Measurements from ENCODE around the gene RHNO1.

- TF ChIP-seq CTCF (IDR thresholded peaks at IDR 0.05; ENCODE audit: poor library complexity, severe bottlenecking), result no peak
- no peak for TF ChIP-seq EZH2 (IDR thresholded peaks at IDR 0.05; ENCODE audit: borderline replicate concordance, insufficient read depth, low read length, poor library complexity, severe bottlenecking)
- no peak for TF ChIP-seq POLR2AphosphoS5 (IDR thresholded peaks at IDR 0.05)
- TF ChIP-seq EP300 (conservative IDR thresholded peaks at IDR 0.05; ENCODE audit: poor library complexity, severe bottlenecking), result no peak
- TF ChIP-seq, protein P1, sequence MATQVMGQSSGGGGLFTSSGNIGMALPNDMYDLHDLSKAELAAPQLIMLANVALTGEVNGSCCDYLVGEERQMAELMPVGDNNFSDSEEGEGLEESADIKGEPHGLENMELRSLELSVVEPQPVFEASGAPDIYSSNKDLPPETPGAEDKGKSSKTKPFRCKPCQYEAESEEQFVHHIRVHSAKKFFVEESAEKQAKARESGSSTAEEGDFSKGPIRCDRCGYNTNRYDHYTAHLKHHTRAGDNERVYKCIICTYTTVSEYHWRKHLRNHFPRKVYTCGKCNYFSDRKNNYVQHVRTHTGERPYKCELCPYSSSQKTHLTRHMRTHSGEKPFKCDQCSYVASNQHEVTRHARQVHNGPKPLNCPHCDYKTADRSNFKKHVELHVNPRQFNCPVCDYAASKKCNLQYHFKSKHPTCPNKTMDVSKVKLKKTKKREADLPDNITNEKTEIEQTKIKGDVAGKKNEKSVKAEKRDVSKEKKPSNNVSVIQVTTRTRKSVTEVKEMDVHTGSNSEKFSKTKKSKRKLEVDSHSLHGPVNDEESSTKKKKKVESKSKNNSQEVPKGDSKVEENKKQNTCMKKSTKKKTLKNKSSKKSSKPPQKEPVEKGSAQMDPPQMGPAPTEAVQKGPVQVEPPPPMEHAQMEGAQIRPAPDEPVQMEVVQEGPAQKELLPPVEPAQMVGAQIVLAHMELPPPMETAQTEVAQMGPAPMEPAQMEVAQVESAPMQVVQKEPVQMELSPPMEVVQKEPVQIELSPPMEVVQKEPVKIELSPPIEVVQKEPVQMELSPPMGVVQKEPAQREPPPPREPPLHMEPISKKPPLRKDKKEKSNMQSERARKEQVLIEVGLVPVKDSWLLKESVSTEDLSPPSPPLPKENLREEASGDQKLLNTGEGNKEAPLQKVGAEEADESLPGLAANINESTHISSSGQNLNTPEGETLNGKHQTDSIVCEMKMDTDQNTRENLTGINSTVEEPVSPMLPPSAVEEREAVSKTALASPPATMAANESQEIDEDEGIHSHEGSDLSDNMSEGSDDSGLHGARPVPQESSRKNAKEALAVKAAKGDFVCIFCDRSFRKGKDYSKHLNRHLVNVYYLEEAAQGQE (IDR thresholded peaks at IDR 0.05; ENCODE audit: borderline replicate concordance), result no peak
- no peak for TF ChIP-seq MXI1 (conservative IDR thresholded peaks at IDR 0.05; ENCODE audit: poor library complexity, severe bottlenecking)
- no peak for TF ChIP-seq TAF1 (IDR thresholded peaks at IDR 0.05; ENCODE audit: low read depth)
Measured at GRCh38 chr12:2919249-2919648, 42.2 kb downstream of the RHNO1 start.
